Activated CD4-positive, alpha-beta T cell treated with anti-CD3 and anti-CD28 coated beads for 4 hours (primary cell): ENCODE results near the gene RPE.

Source experiments
- DNase-seq, 2 donors: peaks; one replicate each; pipeline ENCODE4 v3.0.0-alpha.2; 2020

RPE gene

GRCh38 chr2:210003359-210003758 lies 921 bp downstream of the RPE start:
- DNase-seq = no peak

GRCh38 chr2:210004881-210005280 lies 2.4 kb downstream of the RPE start:
- no peak for DNase-seq

GRCh38 chr2:210007895-210008294 lies 5.5 kb downstream of the RPE start:
- no peak for DNase-seq

GRCh38 chr2:210009126-210009525 lies 6.7 kb downstream of the RPE start:
- DNase-seq = no peak

GRCh38 chr2:210009896-210010295 lies 7.5 kb downstream of the RPE start:
- no peak for DNase-seq

GRCh38 chr2:210020138-210020537 lies 17.7 kb downstream of the RPE start:
- DNase-seq = no peak

- DNase-seq = no peak
Observed at GRCh38 chr2:210022824-210023223, 20.4 kb downstream of the RPE start.

- DNase-seq = no peak
Observed at GRCh38 chr2:210027608-210028007, 25.2 kb downstream of the RPE start.

GRCh38 chr2:210028178-210028577 lies 25.7 kb downstream of the RPE start:
- DNase-seq = no peak

GRCh38 chr2:210034087-210034683 lies 31.7 kb downstream of the RPE start:
- DNase-seq = no peak

GRCh38 chr2:210035679-210036078 lies 33.2 kb downstream of the RPE start:
- DNase-seq = no peak

GRCh38 chr2:210038078-210038477 lies 35.6 kb downstream of the RPE start:
- no peak for DNase-seq

GRCh38 chr2:210046851-210047500 lies 44.5 kb downstream of the RPE start:
- no peak for DNase-seq

- DNase-seq = no peak
Observed at GRCh38 chr2:210049831-210050230, 47.4 kb downstream of the RPE start.

- no peak for DNase-seq
Observed at GRCh38 chr2:210050885-210051284, 48.4 kb downstream of the RPE start.

- DNase-seq = no peak
Observed at GRCh38 chr2:210054696-210055095, 52.3 kb downstream of the RPE start.

- no peak for DNase-seq
Observed at GRCh38 chr2:210055825-210056224, 53.4 kb downstream of the RPE start.

GRCh38 chr2:210063306-210063705 lies 60.9 kb downstream of the RPE start:
- no peak for DNase-seq
